H9 (cell line): ENCODE data around the gene ZSCAN30. TPM values are rescaled to one million over a fixed set of nuclear protein-coding genes. Genes with fewer than 3 reads are reported as not detected.

ENCODE experiments used
- DNase-seq: peaks from one replicate; pipeline ENCODE4 v3.0.0-alpha.2; 2017
- H2AFZ ChIP-seq: one replicate; pipeline ENCODE4 v1.6.1; 2013; ENCODE audit warnings: mild to moderate bottlenecking, low read length, control low read depth, moderate library complexity
- H2AK5ac ChIP-seq: 2 replicates; pipeline ENCODE4 v1.6.1; 2013; ENCODE audit warnings: low read length, control low read depth, mixed read lengths; ENCODE audit not compliant: insufficient read length
- H2BK120ac ChIP-seq: one replicate; pipeline ENCODE4 v1.6.1; 2013; ENCODE audit warnings: low read depth, mild to moderate bottlenecking, low read length, control low read depth, inconsistent platforms; ENCODE audit not compliant: poor library complexity, severe bottlenecking
- H2BK12ac ChIP-seq: 2 replicates; pipeline ENCODE4 v1.6.1; 2013; ENCODE audit warnings: low read length, control low read depth, mixed read lengths, low read depth; ENCODE audit not compliant: insufficient read length
- H2BK15ac ChIP-seq: 2 replicates; pipeline ENCODE4 v1.6.1; 2013; ENCODE audit warnings: low read depth, low read length, control low read depth
- H2BK20ac ChIP-seq: one replicate; pipeline ENCODE4 v1.6.1; 2013; ENCODE audit warnings: low read depth, mild to moderate bottlenecking, low read length, control low read depth, inconsistent platforms; ENCODE audit not compliant: poor library complexity, severe bottlenecking
- H2BK5ac ChIP-seq: 2 replicates; pipeline ENCODE4 v1.6.1; 2013; ENCODE audit warnings: low read length, control low read depth, mixed read lengths; ENCODE audit not compliant: insufficient read length
- H3K14ac ChIP-seq: 2 replicates; pipeline ENCODE4 v1.6.1; 2013; ENCODE audit warnings: low read length, control low read depth; ENCODE audit not compliant: insufficient read depth
- H3K18ac ChIP-seq: 2 replicates; pipeline ENCODE4 v1.6.1; 2013; ENCODE audit warnings: low read depth, mild to moderate bottlenecking, mixed read lengths, low read length, control low read depth; ENCODE audit not compliant: insufficient read length
- H3K23ac ChIP-seq: 2 replicates; pipeline ENCODE4 v1.6.1; 2013; ENCODE audit warnings: low read length, control low read depth, mixed read lengths, low read depth; ENCODE audit not compliant: insufficient read length
- H3K23me2 ChIP-seq: 2 replicates; pipeline ENCODE4 v1.6.1; 2013; ENCODE audit warnings: low read depth, mild to moderate bottlenecking, mixed read lengths, low read length, control low read depth; ENCODE audit not compliant: insufficient read length, poor library complexity, severe bottlenecking
- H3K27ac ChIP-seq: 2 replicates; pipeline ENCODE4 v1.5.1; 2013; ENCODE audit warnings: low read length, control low read depth, mixed read lengths, low read depth; ENCODE audit not compliant: insufficient read length
- H3K27me3 ChIP-seq: 2 replicates; pipeline ENCODE4 v1.6.1; 2013; ENCODE audit warnings: low read length, control low read depth, inconsistent platforms; ENCODE audit not compliant: insufficient read depth
- H3K4ac ChIP-seq: 2 replicates; pipeline ENCODE4 v1.6.1; 2013; ENCODE audit warnings: low read depth, mild to moderate bottlenecking, control low read depth, inconsistent platforms, low read length, moderate library complexity
- H3K4me1 ChIP-seq: 2 replicates; pipeline ENCODE4 v1.6.1; 2013; ENCODE audit warnings: low read length, control low read depth, inconsistent platforms; ENCODE audit not compliant: insufficient read depth
- H3K4me2 ChIP-seq: 2 replicates; pipeline ENCODE4 v1.6.1; 2013; ENCODE audit warnings: low read length, control low read depth, mixed read lengths; ENCODE audit not compliant: insufficient read length, insufficient read depth
- H3K56ac ChIP-seq: 2 replicates; pipeline ENCODE4 v1.6.1; 2013; ENCODE audit warnings: low read depth, mild to moderate bottlenecking, mixed read lengths, low read length, control low read depth; ENCODE audit not compliant: insufficient read length
- H3K79me1 ChIP-seq: 2 replicates; pipeline ENCODE4 v1.6.1; 2013; ENCODE audit warnings: low read depth, mild to moderate bottlenecking, moderate library complexity, low read length, control low read depth, inconsistent platforms; ENCODE audit not compliant: insufficient read depth, poor library complexity, severe bottlenecking
- H3K79me2 ChIP-seq: 2 replicates; pipeline ENCODE4 v1.6.1; 2013; ENCODE audit warnings: low read length, control low read depth, inconsistent platforms; ENCODE audit not compliant: insufficient read depth
- H3K9ac ChIP-seq: 2 replicates; pipeline ENCODE4 v1.6.1; 2013; ENCODE audit warnings: low read length, control low read depth, mixed read lengths; ENCODE audit not compliant: insufficient read length; ENCODE audit errors: extremely low read depth
- H3K9me3 ChIP-seq: one replicate; pipeline ENCODE4 v1.6.1; 2013; ENCODE audit warnings: low read depth, low read length, inconsistent platforms; ENCODE audit not compliant: control insufficient read depth
- H3T11ph ChIP-seq: one replicate; pipeline ENCODE4 v1.6.1; 2013; ENCODE audit warnings: mild to moderate bottlenecking, low read length, control low read depth, inconsistent platforms
- H4K20me1 ChIP-seq: one replicate; pipeline ENCODE4 v1.6.1; 2013; ENCODE audit not compliant: control insufficient read depth, insufficient read length, insufficient read depth
- H4K5ac ChIP-seq: 2 replicates; pipeline ENCODE4 v1.6.1; 2013; ENCODE audit warnings: low read depth, mild to moderate bottlenecking, mixed read lengths, low read length, control low read depth; ENCODE audit not compliant: insufficient read length
- H4K8ac ChIP-seq: replicated peaks from 2 replicates; pipeline ENCODE4 v1.6.1; 2013; ENCODE audit warnings: low read length, control low read depth, mixed read lengths, low read depth; ENCODE audit not compliant: insufficient read length
- H4K91ac ChIP-seq: 2 replicates; pipeline ENCODE4 v1.6.1; 2013; ENCODE audit warnings: low read depth, mild to moderate bottlenecking, moderate library complexity, mixed read lengths, low read length, control low read depth; ENCODE audit not compliant: insufficient read length
- H3K27ac Mint-ChIP-seq, 3 experiments: 2 replicates in 2 of 3; 3 replicates in 1 of 3; pipeline ENCODE4 v1.8.0; 2020 to 2021; ENCODE audit warnings: mixed read lengths in 3 of 3, mild to moderate bottlenecking in 1 of 3, moderate library complexity in 1 of 3
- H3K27me3 Mint-ChIP-seq: 2 replicates; pipeline ENCODE4 v1.8.0; 2021; ENCODE audit warnings: low read depth, mild to moderate bottlenecking, moderate library complexity, mixed read lengths
- H3K36me3 Mint-ChIP-seq, 3 experiments: 2 replicates in 2 of 3; 3 replicates in 1 of 3; pipeline ENCODE4 v1.8.0; 2020 to 2021; ENCODE audit warnings: low read depth in 3 of 3, mixed read lengths in 3 of 3; ENCODE audit not compliant: insufficient read depth in 1 of 3
- H3K4me1 Mint-ChIP-seq, 2 experiments: 2 replicates each; pipeline ENCODE4 v1.8.0; 2020; ENCODE audit warnings: mixed read lengths in 2 of 2
- H3K4me3 Mint-ChIP-seq, 2 experiments: 2 replicates in 1 of 2; 3 replicates in 1 of 2; pipeline ENCODE4 v1.8.0; 2020 to 2021; ENCODE audit warnings: mild to moderate bottlenecking in 2 of 2, mixed read lengths in 2 of 2, moderate library complexity in 1 of 2
- H3K9me3 Mint-ChIP-seq, 2 experiments: 2 replicates in 1 of 2; 3 replicates in 1 of 2; pipeline ENCODE4 v1.8.0; 2020; ENCODE audit warnings: mild to moderate bottlenecking in 2 of 2, mixed read lengths in 2 of 2, moderate library complexity in 1 of 2
- CTCF ChIP-seq: fragments of 200-600 bp; sonication (generic); conservative IDR thresholded peaks from 3 replicates; pipeline ENCODE4 v1.8.0; 2021; ENCODE audit warnings: antibody characterized with exemption, mild to moderate bottlenecking
- WGBS: extraction: QIAGEN DNeasy Blood & Tissue Kit; methylation state at CpG from one replicate; pipeline ENCODE4 v1.1.7; 2013; ENCODE audit warnings: missing lambda C conversion rate, low lambda C conversion rate, mixed read lengths; ENCODE audit not compliant: insufficient read length; ENCODE audit errors: extremely low coverage; 5-methylcytosine and 5-hydroxymethylcytosine counted together
- total RNA-seq: library from RNA; stranded (reverse); gene quantifications from 2 replicates; pipeline ENCODE4 v1.2.1, GENCODE V29; 2021

Gene ZSCAN30
- total RNA-seq, 1 experiment from 2014 or later, result 11.6 TPM

GRCh38 chr18:35334821-35335220 is 44.8 kb upstream of the ZSCAN30 start:
- Histone ChIP-seq H2BK5ac (no peak overlapping the region), H3K27me3 (no peaks in the 10 kb centered on the region), H2AFZ (no peak overlapping the region), H3K18ac (no peak overlapping the region), H3K23ac (no peak overlapping the region), H4K91ac (no peak overlapping the region), H3K27ac (no peak overlapping the region), H3K9ac (no peak overlapping the region), H3K79me1 (peaks cover 3% of the 10 kb centered on the region), H2BK15ac (no peak overlapping the region), H3K9me3 (no peaks in the 10 kb centered on the region), H2AK5ac (no peak overlapping the region), H3K23me2 (no peaks in the 10 kb centered on the region), H2BK120ac (no peak overlapping the region), H3K56ac (no peak overlapping the region), H3K4me1 (no peaks in the 10 kb centered on the region), H3K4me2 (no peak overlapping the region), H4K8ac (no peak overlapping the region), H4K5ac (no peak overlapping the region), H2BK12ac (no peak overlapping the region), H3T11ph (no peak overlapping the region), H3K4ac (no peak overlapping the region), H3K79me2 (no peaks in the 10 kb centered on the region), H4K20me1 (no peaks in the 10 kb centered on the region), H3K14ac (no peak overlapping the region), H2BK20ac (no peak overlapping the region)
- TF ChIP-seq CTCF, result no peak
- no CpG with 5 or more reads among the region's 3 CpGs for WGBS
- Mint-ChIP-seq H3K4me1 (no peaks in the 10 kb centered on the region), H3K27me3 (no peaks in the 10 kb centered on the region), H3K4me3 (no peak overlapping the region), H3K27ac (no peak overlapping the region), H3K9me3 (no peaks in the 10 kb centered on the region), H3K36me3 (peaks cover 48 to 69% (median 68%) of the 10 kb centered on the region in 3 experiments; a peak in 6 of 7 replicates)
- no peak for DNase-seq
